HG03095 (cell line): Measurements from ENCODE around the gene ACCS.

ENCODE experiments used
- ATAC-seq: cut with Tn5 transposase; IDR thresholded peaks from one replicate; pipeline ENCODE4 v1.9.1; 2021; ENCODE audit warnings: moderate library complexity; ENCODE audit not compliant: unreplicated experiment

Gene ACCS

DNA sequence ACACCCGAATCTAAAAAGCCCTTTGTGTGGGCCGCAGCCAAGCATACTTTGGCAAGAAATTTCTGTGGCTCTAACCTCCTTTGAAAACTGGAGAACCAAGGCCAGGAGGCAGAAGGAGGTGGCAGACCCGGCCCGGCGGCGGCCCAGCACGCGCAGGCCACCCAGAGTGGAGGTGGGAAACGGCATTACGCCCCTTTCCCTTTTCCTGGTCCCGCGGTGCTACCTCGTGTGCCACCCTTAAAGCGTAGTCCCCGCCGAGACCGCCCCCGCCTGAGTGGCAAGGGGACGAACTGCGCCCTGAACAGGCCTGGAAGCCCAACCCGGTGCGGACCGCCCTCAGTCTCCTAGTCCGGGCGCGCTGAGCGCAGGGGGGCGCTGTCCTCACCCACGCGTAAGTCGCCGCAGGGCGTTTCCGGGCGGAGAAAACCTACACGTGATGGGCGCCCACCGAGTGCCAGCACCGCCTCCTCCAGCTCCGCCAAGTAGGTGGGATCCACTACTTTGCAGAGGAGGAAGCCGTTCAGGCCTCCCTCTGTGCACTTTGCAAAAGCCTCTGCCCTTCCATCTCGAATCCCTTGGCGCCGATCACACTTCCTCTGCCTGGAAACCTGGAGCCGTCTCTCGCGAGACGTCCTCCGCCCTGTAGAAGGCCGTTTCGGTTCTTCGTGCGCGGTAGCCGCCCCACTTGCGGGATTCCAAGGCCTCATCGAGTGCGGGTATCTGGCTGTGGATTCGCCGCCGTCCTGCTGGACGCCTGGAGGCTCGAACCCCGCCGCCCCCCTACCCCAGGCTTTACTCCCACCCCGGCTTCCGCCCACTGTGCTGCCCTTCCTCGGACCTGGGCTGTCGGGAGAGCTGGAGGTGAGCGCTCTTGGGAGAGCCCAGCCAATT is at the start of gene ACCS:
TSS of gene ACCS (plus strand) at position 430 of the 891 bp plus-strand sequence. CDS start 1,358 bp downstream, outside the sequence.
- ATAC-seq = peak; percentile 98

- no peak for ATAC-seq
Measured at GRCh38 chr11:44016546-44017442, 49.3 kb upstream of the ACCS start.

DNA sequence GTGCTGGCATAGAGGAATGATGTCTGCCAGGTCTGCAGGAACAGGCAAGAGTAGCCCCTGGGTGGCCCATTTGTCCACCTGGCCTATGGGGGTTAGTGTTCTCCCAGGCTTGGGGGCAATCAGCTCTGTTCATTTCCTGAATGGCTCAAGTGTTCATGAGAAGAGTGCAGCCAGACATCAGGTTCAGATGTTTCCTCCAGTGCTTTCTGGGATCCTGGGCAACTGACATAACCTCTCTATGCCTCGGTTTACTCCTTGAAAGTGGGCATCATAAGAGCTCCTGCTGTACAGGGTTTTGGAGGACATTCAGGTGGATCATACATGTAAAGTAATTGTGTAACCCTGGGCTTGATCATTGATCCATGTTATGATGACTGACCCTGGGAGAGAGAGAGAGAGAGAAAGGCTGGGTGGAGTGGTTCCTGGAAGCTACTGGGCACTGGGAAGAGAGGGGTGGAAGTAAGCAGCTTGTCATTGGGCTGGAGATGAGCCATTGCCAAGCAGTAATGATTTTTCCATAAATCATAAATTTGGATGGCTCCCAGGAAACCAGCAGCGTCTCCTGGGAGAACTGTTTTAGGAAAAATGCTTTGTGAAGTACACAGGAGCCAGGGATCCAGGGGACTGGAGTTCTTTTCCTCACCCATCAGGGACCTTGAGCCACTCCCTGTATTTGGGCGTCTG is 48.5 kb upstream of the ACCS start:
- no peak for ATAC-seq

GRCh38 chr11:44018127-44018521 is 47.9 kb upstream of the ACCS start:
- no peak for ATAC-seq

DNA sequence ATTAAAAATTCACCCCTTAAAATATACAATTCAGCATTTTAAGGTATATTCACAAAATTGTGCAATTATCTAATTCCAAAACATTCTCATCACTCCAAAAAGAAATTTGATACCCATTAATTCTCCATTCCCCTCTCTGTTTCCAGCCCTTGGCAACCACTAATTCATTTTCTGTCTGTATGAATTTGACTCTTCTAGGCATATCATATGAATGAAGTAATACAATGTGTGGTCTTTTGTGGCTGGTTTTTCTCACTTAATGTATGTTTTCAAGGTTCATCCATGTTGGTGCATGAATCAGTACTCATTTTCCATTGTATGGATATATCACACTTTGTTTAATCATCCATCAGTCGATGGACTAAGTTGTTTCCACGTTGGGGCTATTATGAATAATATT is 47.2 kb upstream of the ACCS start:
- no peak for ATAC-seq

DNA sequence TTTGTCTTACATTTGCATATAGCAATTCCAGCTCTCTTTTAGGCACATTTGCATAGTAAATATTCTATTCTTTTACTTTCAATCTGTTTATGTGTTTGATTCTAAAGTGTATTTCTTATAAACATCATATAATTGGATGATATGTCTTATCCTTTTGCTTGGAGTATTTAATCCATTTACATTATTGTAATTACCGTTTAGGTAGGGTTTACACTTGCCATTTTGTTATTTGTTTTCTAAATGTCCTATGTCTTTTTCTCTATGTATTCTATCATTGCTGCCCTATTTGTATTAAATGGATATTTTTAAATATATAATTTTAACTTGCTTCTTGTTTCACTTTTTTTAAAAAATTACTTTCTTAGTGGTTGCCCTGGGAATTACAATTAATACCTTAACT is 41.1 kb upstream of the ACCS start:
- ATAC-seq = no peak

- ATAC-seq = no peak
Measured at GRCh38 chr11:44025727-44026126, 40.3 kb upstream of the ACCS start.

DNA sequence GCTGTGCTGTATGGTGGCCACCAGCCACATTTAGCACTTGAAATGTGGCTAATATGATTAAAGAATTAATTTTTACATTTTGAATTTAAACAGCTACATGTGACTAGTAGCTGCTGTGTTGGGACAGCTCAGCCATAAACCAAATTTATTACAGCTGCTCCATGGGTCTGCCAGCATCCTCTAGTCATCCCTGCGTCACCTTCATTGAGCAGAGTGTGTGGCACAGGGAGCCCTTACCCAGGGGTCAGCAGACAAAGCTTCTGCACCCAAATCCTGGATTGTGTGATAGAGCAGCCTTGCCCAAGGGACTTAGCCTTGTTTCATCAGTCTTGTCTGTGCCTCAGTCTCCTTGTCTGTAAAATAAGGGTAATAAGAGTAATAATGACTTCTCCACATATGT is 37.7 kb upstream of the ACCS start:
- ATAC-seq = no peak

DNA sequence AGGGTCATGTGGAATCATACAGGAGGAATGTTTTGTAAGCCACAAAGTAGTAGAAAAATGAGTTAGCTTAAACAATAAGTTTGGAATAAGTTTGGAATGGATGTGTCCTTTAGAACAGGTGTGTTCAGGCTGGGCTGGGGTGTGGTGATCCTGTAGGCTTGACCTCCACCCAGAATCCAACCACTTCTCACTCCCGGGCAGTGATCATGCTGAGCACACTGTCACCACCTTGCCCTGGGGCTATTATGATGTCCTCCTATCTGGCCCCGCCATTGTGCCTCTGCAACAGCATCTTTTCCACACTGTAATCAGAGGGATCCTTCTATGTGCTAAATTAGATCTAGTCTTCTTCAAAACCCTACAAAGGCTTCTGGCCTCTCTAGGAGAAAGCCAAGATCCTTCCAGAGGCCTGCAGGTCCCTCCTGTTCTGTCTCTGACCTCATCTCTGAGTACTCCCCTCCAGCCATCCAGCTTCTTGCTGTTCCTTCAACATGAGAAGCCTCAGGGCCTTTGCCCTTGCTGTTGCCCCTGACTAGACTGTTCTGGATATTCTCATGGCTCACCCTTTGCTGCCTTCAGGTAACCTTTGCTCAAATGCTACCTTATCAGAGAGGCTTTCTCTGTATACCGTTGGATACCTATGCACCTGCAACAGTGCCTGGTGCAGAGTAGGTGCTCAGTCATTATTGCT is 37.1 kb upstream of the ACCS start:
- ATAC-seq = no peak

DNA sequence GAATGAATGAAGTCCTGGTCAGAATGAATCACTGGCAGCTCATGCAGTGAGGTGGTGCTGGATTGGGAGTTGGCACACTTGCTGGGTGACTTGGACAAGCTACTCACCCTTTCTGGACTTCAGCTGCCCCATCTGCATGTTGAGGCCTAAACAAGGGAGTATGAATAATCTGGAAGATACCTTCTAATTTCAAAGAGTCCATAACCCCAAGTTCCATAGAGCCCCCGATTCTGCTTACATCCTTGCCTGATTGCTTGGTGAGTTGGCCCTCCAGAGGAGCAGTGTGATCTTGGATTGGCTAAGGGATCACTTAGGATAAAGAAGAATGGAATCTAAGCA is 36.6 kb upstream of the ACCS start:
- ATAC-seq = no peak

- no peak for ATAC-seq
Measured at GRCh38 chr11:44029977-44030911, 35.8 kb upstream of the ACCS start.

- no peak for ATAC-seq
Measured at GRCh38 chr11:44030996-44031395, 35.1 kb upstream of the ACCS start.

GRCh38 chr11:44031549-44031948 is 34.5 kb upstream of the ACCS start:
- ATAC-seq = no peak

GRCh38 chr11:44032299-44033085 is 33.6 kb upstream of the ACCS start:
- ATAC-seq = no peak

GRCh38 chr11:44033411-44033850 is 32.6 kb upstream of the ACCS start:
- ATAC-seq = no peak

GRCh38 chr11:44033856-44034255 is 32.2 kb upstream of the ACCS start:
- ATAC-seq = no peak

- ATAC-seq = no peak
Measured at GRCh38 chr11:44034639-44035038, 31.4 kb upstream of the ACCS start.

DNA sequence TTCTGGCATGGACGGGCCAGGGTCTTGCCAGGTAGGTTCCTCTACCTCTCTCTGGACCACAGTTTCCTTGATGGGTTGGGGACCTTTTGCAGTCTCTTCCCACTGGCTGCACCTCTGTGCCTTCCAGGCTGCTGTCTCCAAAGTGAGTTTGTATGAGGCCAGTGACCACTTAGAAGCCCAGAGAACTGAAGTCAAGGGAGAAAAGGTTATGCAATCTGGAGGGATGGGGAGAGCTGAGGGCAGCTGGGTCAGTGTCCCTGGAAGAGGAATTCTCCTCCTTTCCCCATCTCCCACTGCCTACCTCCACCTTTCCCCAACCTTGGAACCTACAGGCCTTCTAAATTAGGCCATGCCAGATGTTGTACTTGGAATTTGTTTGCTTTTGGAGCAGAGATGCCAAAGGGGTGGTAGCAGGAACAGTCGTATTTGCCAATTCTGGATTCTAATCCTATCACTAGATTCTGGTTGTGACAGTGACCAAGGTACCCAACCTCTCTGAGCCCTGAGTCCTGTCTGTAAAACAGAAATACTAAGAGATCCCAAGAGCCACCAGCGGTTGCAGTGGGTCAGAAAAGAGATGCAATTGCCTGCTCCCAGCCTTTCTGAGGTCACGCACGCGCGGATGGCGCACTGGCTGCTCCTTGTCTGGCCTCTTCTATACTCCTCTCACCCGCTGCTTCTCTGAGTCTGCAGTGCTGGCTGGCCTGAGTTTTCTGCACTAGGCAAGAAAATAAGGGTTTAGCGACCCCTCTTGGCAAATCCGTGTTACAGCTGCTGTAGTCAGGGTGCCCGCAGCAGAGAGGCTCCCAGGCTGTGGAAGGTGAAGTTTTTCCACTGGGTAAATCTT is 29.0 kb upstream of the ACCS start:
- peak; percentile 88 for ATAC-seq
